GM21423 (cell line): Measurements from ENCODE around the gene CENPO.

Source experiments
- ATAC-seq: cut with Tn5 transposase; IDR thresholded peaks from one replicate; pipeline ENCODE4 v1.9.1; 2021; ENCODE audit warnings: mild to moderate bottlenecking, moderate library complexity; ENCODE audit not compliant: unreplicated experiment

Gene CENPO

DNA sequence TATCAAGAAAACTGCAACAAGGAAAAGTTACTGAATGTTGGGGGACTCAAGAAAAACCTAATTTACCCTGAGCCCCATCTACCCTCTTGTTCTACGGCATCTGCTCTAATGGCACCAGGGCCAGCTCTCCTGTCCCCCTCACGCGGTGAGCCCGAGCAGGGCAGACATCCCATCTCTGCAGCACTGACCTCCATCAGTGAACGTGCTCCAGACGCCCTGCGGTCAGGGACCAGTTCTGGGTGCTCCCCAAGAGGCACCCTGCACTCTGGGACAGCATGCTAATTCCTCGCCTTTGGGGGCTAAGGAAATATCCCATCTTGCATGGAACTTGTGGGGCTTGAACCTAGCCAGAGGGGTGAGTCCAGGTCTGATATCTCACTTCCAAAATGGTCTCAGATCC is 43.0 kb downstream of the CENPO start:
- ATAC-seq, result no peak

GRCh38 chr2:24836706-24837105 is 43.5 kb downstream of the CENPO start:
- no peak for ATAC-seq

- no peak for ATAC-seq
These were observed 44.8 kb downstream of the CENPO start for GRCh38 chr2:24837996-24838513.

GRCh38 chr2:24838541-24838940 is 45.3 kb downstream of the CENPO start:
- ATAC-seq, result no peak

DNA sequence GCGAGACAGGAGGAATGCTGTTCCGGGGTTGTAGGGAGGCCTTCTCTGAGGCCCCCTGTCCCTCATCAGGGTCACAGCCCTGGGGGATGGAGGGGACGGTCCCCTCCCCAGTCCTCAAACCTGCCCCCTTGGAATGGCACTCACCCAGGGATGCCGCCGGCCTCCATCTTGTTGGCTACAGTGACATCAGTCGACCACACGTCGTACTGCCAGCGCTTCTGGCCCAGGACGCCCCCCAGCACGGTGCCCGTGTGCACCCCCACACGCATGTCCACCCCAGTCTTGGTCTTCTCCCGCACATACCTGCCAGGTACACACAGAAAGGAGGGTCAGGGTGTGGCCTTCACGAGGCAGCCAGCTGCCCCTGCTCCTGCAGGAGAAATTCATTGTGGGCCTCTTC is 46.5 kb downstream of the CENPO start:
- no peak for ATAC-seq

DNA sequence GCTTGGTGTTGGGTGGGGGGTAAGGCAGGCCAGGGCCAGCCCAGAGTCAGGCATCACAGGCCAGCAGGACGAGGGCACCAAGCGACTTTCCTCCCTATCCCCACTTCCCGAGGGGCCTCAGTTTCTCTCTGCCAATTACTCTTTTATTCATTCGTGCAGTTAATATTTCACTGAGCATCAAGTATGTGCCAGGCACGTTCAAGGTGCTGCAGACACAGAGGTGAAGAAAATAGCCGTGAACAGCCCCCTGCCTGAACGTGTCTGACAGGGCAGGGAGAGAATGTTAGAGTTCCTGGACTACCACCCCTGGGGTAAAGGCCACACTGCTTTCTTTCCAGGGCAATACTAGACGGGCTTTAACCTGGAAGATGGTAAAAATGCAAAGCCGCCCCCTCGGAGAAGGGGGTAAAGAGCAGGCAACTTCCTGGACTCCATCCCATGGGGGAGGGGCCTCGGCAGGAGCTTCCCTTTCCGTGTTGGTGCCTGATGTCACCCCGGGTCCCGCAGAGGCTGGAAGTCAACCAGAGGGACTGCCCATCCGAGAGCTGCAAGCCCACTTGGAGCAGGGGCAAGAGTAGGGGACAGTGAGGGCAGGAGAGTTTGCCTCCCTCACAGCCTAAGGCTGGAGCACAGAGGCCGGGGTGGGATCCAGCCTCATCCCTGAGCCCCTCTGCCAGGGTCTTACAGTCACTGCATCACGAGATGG is 47.1 kb downstream of the CENPO start:
- no peak for ATAC-seq

GRCh38 chr2:24840962-24841945 is 48.0 kb downstream of the CENPO start:
- no peak for ATAC-seq

DNA sequence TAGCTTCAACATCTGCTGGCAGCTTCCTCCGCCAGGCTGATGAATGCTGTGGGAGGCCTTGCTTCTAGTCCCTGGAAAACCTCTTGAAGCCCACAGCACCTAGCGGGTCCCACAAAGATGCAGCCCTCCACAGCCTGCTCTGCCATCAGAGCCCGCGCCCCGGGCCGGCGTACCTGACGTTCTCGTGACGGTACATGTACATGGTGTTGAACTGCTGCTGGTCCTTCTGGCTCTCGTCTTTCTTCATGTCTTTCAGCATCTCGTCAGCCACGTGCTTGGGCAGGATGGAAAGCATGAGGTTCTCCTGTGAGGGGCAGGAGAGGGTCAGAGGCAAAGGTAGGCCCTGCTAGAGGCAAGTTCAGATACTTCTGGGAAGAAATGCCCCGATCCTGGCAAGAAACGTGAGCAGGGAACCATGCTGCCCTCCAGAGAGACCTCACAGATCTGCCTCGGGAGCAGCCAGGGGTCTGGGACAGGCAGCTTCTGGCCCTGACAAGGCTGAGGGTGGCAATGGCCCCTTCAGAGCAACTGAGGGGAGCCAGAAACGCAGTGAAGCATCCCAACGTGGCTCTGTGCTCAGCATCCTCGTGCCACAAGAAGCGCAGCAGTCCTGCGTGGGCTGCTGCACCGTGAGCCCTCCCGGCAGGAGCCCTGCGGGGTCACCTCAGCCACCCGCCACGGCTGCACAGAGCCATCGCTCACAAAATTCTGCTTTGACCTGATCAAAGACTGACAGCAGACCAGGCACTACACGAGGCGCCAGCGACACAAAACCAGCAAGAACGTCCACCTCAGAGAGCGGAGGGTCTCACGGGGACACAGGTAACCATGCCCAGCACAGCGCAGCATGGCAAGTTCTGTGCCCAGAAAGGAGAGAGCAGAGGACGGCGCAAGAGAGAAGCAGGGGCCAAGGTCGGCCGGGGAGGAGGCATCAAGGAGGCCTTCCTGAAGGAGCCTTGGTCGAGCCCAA is 49.1 kb downstream of the CENPO start:
- ATAC-seq, result no peak

DNA sequence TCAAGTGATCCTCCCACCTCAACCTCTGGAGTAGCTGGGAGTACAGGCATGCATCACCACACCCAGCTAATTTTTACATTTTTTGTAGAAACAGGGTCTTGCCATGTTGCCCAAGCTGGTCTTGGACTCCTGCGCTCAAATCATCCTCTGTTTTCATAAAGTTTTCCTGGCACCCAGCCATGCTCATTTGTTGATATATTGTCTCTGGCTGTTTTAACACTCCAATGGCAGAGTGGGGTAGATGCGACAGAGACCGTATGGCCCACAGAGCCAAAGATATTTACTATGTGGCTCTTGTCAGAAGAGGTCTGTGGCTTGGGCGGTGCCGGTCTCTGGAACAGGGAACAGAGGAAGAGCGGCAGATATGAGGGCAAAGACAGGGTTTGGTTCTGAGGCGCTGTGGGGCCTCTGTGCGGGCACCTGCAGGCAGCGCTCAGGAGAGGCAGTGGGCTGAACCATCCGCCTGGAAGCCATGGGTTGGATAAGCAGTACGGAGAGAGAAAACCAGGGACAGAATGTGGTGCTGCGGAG is 50.2 kb downstream of the CENPO start:
- no peak for ATAC-seq

- ATAC-seq, result no peak
These were observed 50.9 kb downstream of the CENPO start for GRCh38 chr2:24844023-24844685.

DNA sequence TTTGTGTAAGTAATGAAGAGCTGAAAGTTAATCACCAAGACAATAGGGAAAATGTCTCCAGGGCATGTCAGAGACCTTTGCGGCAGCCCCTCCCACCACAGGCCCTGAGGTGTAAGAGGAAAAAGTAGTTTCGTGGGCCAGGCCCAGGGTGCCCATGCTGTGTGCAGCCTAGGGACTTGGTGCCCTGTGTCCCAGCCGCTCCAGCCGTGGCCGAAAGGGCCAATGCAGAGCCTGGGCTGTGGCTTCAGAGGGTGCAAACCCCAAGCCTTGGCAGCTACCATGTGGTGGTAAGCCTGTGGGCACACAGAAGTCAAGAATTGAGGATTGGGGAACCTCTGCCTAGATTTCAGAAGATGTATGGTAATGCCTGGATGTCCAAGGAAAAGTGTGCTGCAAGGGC is 52.5 kb downstream of the CENPO start:
- no peak for ATAC-seq

DNA sequence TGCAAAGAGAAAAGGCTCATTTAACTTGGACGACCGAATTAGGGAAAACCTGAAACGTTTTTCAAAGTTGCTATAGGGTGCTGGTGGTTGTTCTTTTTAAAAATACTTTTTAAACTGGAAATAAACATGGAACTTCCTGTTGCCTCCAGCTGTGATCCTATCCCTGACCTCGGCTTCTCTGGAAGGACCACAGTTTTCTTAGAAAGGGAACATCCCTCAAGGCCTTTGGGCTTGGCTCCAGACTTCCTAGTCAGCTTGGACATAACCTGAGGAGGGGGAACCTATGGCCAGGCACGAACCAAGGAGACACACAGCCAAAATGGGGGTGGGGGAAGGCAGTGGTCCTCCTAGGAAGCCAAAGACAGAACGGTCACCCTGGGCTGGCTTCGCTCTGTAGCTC is 57.7 kb downstream of the CENPO start:
- no peak for ATAC-seq

- no peak for ATAC-seq
These were observed 58.8 kb downstream of the CENPO start for GRCh38 chr2:24852026-24852425.

- ATAC-seq, result no peak
These were observed 59.3 kb downstream of the CENPO start for GRCh38 chr2:24852431-24853020.

GRCh38 chr2:24853046-24853445 is 59.8 kb downstream of the CENPO start:
- no peak for ATAC-seq

DNA sequence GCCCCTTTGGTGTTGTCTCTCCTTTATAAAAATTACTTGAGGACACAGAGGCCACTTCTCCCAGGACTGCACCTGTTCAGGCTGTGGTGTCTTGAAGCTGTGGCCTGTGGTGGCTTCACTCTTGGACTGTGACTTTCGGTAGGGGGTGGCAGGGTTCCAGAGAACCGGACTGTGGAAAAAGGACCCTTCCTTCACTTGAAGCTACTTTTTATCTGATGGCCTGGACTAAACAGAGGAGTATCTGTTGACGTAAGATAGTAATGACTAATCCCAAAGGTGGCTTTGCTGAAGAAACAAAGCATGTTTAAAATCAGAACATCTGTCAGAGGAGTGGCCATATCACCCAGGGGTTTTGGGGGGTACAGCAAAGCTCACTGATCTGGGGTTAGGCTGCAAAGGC is 60.8 kb downstream of the CENPO start:
- ATAC-seq, result no peak

- ATAC-seq, result no peak
These were observed 61.9 kb downstream of the CENPO start for GRCh38 chr2:24855022-24855622.

GRCh38 chr2:24855726-24856125 is 62.5 kb downstream of the CENPO start:
- ATAC-seq, result no peak

DNA sequence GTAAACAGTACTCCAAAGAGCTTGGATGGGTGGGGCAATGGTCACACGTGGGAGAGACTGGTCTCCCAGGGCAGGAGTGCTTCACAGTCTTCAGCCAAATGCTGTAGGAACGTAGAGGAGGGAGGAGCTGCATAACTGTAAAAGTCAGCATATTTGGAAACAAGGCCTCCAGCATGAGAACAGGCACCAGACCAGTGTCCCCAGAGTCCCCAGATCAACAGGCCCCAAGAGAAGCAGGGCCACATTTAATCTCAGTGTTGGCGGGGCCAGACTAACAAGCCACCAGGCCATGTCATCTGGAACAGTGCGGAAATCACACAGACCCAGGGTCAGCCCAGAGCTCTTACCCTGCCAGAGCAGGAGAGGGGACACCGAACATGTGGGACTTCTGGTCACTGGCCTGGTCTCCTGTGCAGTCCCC is 63.6 kb downstream of the CENPO start:
- ATAC-seq, result no peak
